ENCODE measurements around the gene BPTF.

DNA sequence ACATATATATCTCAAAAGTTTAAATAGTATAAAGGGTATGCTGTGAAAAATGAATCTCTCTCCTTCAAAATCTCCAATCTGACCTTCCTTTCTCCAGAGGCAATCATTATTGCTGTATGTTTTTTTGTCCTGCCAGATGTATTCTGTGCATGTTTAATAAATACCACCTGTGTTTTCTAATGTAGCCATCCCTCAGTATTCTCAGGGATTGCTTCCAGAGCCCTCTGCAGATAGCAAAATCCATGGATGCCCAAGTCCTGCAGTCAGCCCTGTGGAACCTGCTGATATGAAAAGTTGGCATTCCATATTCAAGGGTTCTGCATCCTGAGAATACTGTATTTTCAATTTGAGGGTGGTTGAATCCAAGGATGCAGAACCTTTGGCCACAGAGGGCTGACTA is 42.9 kb downstream of the BPTF start:
- TF ChIP-seq CTCF (IDR thresholded peaks at IDR 0.05; ENCODE audit: borderline replicate concordance, extremely low read depth, low read length, poor library complexity, severe bottlenecking) (no peak), EZH2 (IDR thresholded peaks at IDR 0.05; ENCODE audit: borderline replicate concordance, low read depth, low read length, severe bottlenecking) (no peak)
